ENCODE results near the gene EPB41L4A.

GRCh38 chr5:112374356-112374755, 44.7 kb downstream of the EPB41L4A start:
- no peak for TF ChIP-seq CTCF (IDR thresholded peaks at IDR 0.05; ENCODE audit: poor library complexity)
- no peak for TF ChIP-seq EZH2 (IDR thresholded peaks at IDR 0.05; ENCODE audit: borderline replicate concordance)
